Left lung (tissue), 10 donors: ENCODE results near the gene IMP4. TPM values are rescaled to one million over a fixed set of nuclear protein-coding genes. Genes with fewer than 3 reads are reported as not detected.

Source experiments
- ATAC-seq: fragments of 200-7000 bp; cut with Tn5 transposase; one replicate; pipeline ENCODE4 v1.9.1; 2020; ENCODE audit warnings: moderate library complexity
- DNase-seq, 4 donors: peaks; one replicate each; pipeline ENCODE4 v3.0.0-alpha.2; 2013 to 2020
- H3K27ac ChIP-seq, 2 donors: fragments of 200-600 bp; sonication (generic) in 1 of 2; one replicate each; pipeline versions ENCODE4 v1.5.0 to v1.8.0; 2020 to 2021
- H3K27me3 ChIP-seq, 2 donors: fragments of 200-600 bp; sonication (generic) in 1 of 2; one replicate each; pipeline versions ENCODE4 v1.5.0 to v1.8.0; 2020 to 2021
- H3K36me3 ChIP-seq, 2 donors: fragments of 200-600 bp; sonication (generic) in 1 of 2; one replicate each; pipeline versions ENCODE4 v1.5.0 to v1.8.0; 2020 to 2021
- H3K4me1 ChIP-seq, 2 donors: fragments of 200-600 bp; one replicate each; pipeline ENCODE4 v1.8.0; 2021
- H3K4me3 ChIP-seq, 2 donors: fragments of 200-600 bp; sonication (generic) in 1 of 2; one replicate each; pipeline versions ENCODE4 v1.5.0 to v1.8.0; 2020 to 2021; ENCODE audit warnings: mild to moderate bottlenecking in 1 of 2
- H3K9me3 ChIP-seq, 2 donors: fragments of 200-600 bp; sonication (generic) in 1 of 2; one replicate each; pipeline versions ENCODE4 v1.5.0 to v1.8.0; 2020 to 2021
- CTCF ChIP-seq, 2 donors: fragments of 200-600 bp; sonication (generic) in 1 of 2; IDR thresholded peaks; one replicate each; pipeline versions ENCODE4 v1.5.0 to v1.8.0; 2021; ENCODE audit warnings: antibody characterized with exemption in 2 of 2
- intact Hi-C, 2 donors: fragments of 100-400 bp; cut with DNase I; formaldehyde crosslinking; loops; one replicate each; pipeline versions ENCODE4 v1.11.2 to v1.14.2; 2022
- polyA plus RNA-seq, 6 donors: library from polyadenylated mRNA; unstranded; fragments of 120-200 nt; gene quantifications; one replicate each; pipeline ENCODE4 v1.2.1, GENCODE V29; 2013; ENCODE audit not compliant: insufficient read length in 6 of 6
- total RNA-seq, 2 donors: library from RNA; stranded (reverse); fragmentation: NEBNext Ultra II Directional; extraction: Animal tissue kit (Norgen Biotek cat#: 25700); gene quantifications; one replicate each; pipeline ENCODE4 v1.2.1, GENCODE V29; 2021
- donor health status: DM: no; HTN: yes; CAD: no.
- donor health status: DM: no; HTN: no; CAD: no.

Gene IMP4
- total and polyA plus RNA-seq, 8 donors = 29.2 to 82.2 (median 34.3) TPM

DNA sequence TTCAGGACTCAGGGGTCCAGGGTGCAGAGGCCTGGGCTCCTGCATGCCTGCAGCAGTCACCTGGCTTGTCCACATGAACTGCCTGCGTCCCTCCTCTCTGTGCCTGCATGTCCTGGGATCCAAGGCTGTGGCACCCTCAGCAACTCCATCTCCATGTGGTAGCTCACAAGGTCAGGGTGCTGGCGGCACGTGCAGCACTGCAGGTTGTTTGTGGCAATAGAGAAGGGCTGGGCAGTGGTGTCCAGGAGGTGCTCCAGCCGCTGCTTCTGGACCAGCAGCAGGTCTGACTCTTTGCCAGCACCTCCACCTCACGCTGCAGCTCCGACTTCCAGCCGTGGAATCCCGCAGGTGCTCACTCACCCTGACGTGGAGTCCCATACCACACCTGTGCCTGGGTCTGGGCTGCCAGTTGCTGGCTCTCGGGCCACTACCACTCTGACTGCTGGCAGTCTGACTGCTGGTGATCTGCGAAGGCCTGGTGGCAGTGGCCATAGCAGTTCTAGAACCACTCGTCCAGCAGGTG, 28.8 kb upstream of the IMP4 start:
- Histone ChIP-seq H3K9me3 (no peaks in the 10 kb centered on the region), H3K4me3 (no peak overlapping the region), H3K27ac (no peak overlapping the region), H3K36me3 (no peaks in the 10 kb centered on the region), H3K4me1 (no peaks in the 10 kb centered on the region), H3K27me3 (peaks cover 0 to 29% of the 10 kb centered on the region in 2 donors)
- intact Hi-C loops = no loop called here
- TF ChIP-seq CTCF (IDR thresholded peaks at IDR 0.05) = no peak
- DNase-seq = peak in 1 of 4 donors; percentile 67
- ATAC-seq = no peak

DNA sequence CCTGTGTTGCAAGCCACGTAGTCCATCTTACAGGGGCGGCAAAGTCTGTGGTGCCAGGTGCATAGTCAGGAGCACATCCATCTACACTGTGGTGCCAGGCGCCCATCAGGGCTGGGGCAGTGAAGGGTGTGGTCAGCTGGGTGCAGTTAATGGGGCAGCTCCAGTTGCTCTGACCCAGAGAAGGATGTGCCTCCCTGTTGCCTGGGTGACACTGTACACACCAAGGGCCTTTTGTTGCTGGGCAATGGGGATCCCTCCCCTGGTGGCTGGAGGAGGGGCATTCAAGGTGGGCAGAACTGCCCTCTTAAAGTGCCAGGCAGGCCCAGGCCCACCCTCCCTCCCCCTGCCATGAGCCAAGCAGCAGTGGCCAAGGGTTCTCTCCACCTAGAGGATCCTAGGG, 28.3 kb upstream of the IMP4 start:
- H3K4me3 ChIP-seq = no peak overlapping the region
- no peaks in the 10 kb centered on the region for H3K9me3 ChIP-seq
- no peak for TF ChIP-seq CTCF (IDR thresholded peaks at IDR 0.05)
- peaks cover 0 to 25% of the 10 kb centered on the region in 2 donors for H3K27me3 ChIP-seq
- H3K36me3 ChIP-seq = no peaks in the 10 kb centered on the region
- DNase-seq (peak in 1 of 4 donors; percentile 11), ATAC-seq (no peak)
- intact Hi-C loops = no loop called here
- H3K27ac ChIP-seq = no peak overlapping the region
- H3K4me1 ChIP-seq = no peaks in the 10 kb centered on the region

DNA sequence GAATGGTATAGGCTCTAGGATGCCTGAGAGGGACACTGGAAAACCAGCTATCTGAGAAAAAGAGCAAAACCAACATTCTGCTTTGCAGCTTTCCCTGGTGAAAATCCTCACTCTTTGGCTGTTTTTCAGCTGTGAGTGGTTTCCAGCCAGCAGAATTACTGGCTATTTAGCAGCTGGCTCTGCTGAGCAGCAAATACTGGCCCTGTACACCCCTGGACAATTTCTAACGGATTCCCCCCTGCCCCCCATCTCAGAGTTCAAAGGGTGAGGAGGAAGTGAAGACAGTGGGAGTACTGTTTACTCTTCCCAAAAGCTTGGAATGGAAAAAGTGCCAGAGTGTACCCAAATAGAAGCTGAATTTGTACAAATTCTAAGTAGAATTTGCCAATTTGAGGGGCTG, 26.1 kb upstream of the IMP4 start:
- H3K4me3 ChIP-seq = no peak overlapping the region
- intact Hi-C loops = no loop called here
- no peak for TF ChIP-seq CTCF (IDR thresholded peaks at IDR 0.05)
- H3K4me1 ChIP-seq = no peaks in the 10 kb centered on the region
- no peak overlapping the region for H3K27ac ChIP-seq
- H3K27me3 ChIP-seq = peaks cover 0 to 24% of the 10 kb centered on the region in 2 donors
- no peaks in the 10 kb centered on the region for H3K36me3 ChIP-seq
- ATAC-seq (no peak), DNase-seq (peak in 1 of 4 donors; percentile 10)
- H3K9me3 ChIP-seq = no peaks in the 10 kb centered on the region

GRCh38 chr2:130318906-130319305, 23.8 kb upstream of the IMP4 start:
- DNase-seq (no peak), ATAC-seq (no peak)
- H3K36me3 ChIP-seq = no peaks in the 10 kb centered on the region
- peaks cover 0 to 28% of the 10 kb centered on the region in 2 donors for H3K27me3 ChIP-seq
- no peak overlapping the region for H3K4me3 ChIP-seq
- H3K9me3 ChIP-seq = no peaks in the 10 kb centered on the region
- TF ChIP-seq CTCF (IDR thresholded peaks at IDR 0.05) = no peak
- intact Hi-C loops = no loop called here
- no peaks in the 10 kb centered on the region for H3K4me1 ChIP-seq
- no peak overlapping the region for H3K27ac ChIP-seq

DNA sequence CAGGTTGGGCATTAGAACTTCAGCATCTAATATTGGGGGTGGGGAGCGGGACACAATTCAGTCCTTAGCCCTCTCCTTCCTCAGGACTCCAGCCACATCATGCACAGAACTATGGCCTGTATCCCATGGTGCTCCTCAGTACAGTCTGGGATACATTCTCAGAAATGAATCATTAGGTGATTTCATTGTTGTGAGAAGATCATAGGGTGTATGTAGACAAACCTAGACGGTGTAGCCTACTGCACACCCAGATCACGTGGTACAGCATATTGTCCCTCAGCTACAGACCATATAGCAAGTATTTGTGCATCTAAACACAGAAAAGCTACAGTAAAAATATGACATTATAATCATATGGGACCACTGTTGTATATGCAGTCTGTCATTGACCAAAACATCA, 23.2 kb upstream of the IMP4 start:
- H3K36me3 ChIP-seq = no peaks in the 10 kb centered on the region
- H3K4me3 ChIP-seq = no peak overlapping the region
- intact Hi-C loops = no loop called here
- H3K9me3 ChIP-seq = no peaks in the 10 kb centered on the region
- no peak for TF ChIP-seq CTCF (IDR thresholded peaks at IDR 0.05)
- no peak overlapping the region for H3K27ac ChIP-seq
- H3K4me1 ChIP-seq = no peaks in the 10 kb centered on the region
- DNase-seq (no peak), ATAC-seq (no peak)
- peaks cover 0 to 28% of the 10 kb centered on the region in 2 donors for H3K27me3 ChIP-seq
